A549 (cell line): ENCODE data around the gene GNRH2. TPM values are rescaled to one million over a fixed set of nuclear protein-coding genes. Genes with fewer than 3 reads are reported as not detected.
A peak's percentile ranks its signal among the peaks of the same experiment; 100 is the strongest.

Experiments used
- ATAC-seq, 2 experiments: fragments of 200-7000 bp in 1 of 2; fragments of >200 bp in 1 of 2; cut with Nextera tagmentation in 1 of 2; cut with Tn5 transposase in 1 of 2; 3 replicates each; pipeline versions ENCODE4 v1.8.0 to v1.9.1; 2018 to 2020; ENCODE audit warnings: mild to moderate bottlenecking in 1 of 2, moderate library complexity in 1 of 2
- CTCF ChIA-PET: fragments of 300-600 bp; sonication (Branson Sonifier 250); formaldehyde crosslinking; extraction: SDS; loops from one replicate; lab custom pipeline; 2021; ENCODE audit warnings: antibody characterized with exemption, inconsistent platforms; lab: Yijun Ruan, JAX
- POLR2A ChIA-PET: fragments of 350-600 bp; formaldehyde crosslinking; extraction: SDS; loops from one replicate; lab custom pipeline; 2021; ENCODE audit warnings: antibody characterized with exemption, inconsistent platforms; lab: Yijun Ruan, JAX
- DNase-seq, 2 experiments: peaks; one replicate each; pipeline versions ENCODE4 v3.0.0 to v3.0.0-alpha.2; 2011 to 2016; ENCODE audit warnings: low read depth in 1 of 2, low spot score in 1 of 2
- FAIRE-seq: peaks from 2 replicates; lab custom pipeline; 2011; peaks lifted over from hg19 to GRCh38; lab: Jason Lieb, UNC
- H3K27ac ChIP-seq, 2 experiments: fragments of >200 bp; sonication (Bioruptor Twin); formaldehyde crosslinking; 3 replicates each; pipeline ENCODE4 v1.5.1; 2016 to 2017
- H3K4me1 ChIP-seq: fragments of >200 bp; sonication (Bioruptor Twin); formaldehyde crosslinking; 3 replicates; pipeline ENCODE4 v1.6.1; 2016
- H3K4me2 ChIP-seq: fragments of >200 bp; sonication (Bioruptor Twin); formaldehyde crosslinking; 3 replicates; pipeline ENCODE4 v1.6.1; 2016
- H3K4me3 ChIP-seq: fragments of >200 bp; sonication (Bioruptor Twin); formaldehyde crosslinking; 3 replicates; pipeline ENCODE4 v1.5.1; 2016
- H3K9me3 ChIP-seq: fragments of >200 bp; sonication (Bioruptor Twin); formaldehyde crosslinking; 3 replicates; pipeline ENCODE4 v1.6.1; 2016
- CHD4 ChIP-seq: fragments of 200-600 bp; sonication (generic); IDR thresholded peaks from 2 replicates; pipeline ENCODE4 v1.6.1; 2016; ENCODE audit warnings: antibody characterized with exemption, mild to moderate bottlenecking, borderline replicate concordance
- E2F6 ChIP-seq: IDR thresholded peaks from 2 replicates; pipeline ENCODE4 v1.6.1; 2012; ENCODE audit warnings: low read depth, borderline replicate concordance
- FOSB ChIP-seq: fragments of 250-450 bp; sonication (Bioruptor Pico); IDR thresholded peaks from 2 replicates; pipeline ENCODE4 v1.5.0; 2020; ENCODE audit warnings: mild to moderate bottlenecking, moderate library complexity
- HEYL ChIP-seq: fragments of 250-450 bp; sonication (Bioruptor Pico); IDR thresholded peaks from 2 replicates; pipeline ENCODE4 v1.8.0; 2021; ENCODE audit warnings: mild to moderate bottlenecking, moderate library complexity
- HMGXB4 ChIP-seq: fragments of 250-450 bp; sonication (Bioruptor Pico); IDR thresholded peaks from 2 replicates; pipeline ENCODE4 v1.5.0; 2021; ENCODE audit warnings: mild to moderate bottlenecking, moderate library complexity, borderline replicate concordance
- MAFK ChIP-seq: fragments of 450-650 bp; IDR thresholded peaks from 2 replicates; pipeline ENCODE4 v1.6.1; 2014; ENCODE audit not compliant: partially characterized antibody
- MAX ChIP-seq: IDR thresholded peaks from 2 replicates; pipeline ENCODE4 v1.6.1; 2012
- MAZ ChIP-seq: fragments of 150-350 bp; IDR thresholded peaks from 2 replicates; pipeline ENCODE4 v1.6.1; 2014; ENCODE audit warnings: antibody characterized with exemption, low read depth, low read length, borderline replicate concordance
- MYC ChIP-seq: IDR thresholded peaks from 2 replicates; pipeline ENCODE4 v1.6.1; 2012; ENCODE audit warnings: mild to moderate bottlenecking, inconsistent platforms, low read length, improper control_type of control experiment, borderline replicate concordance
- NFE2L2 ChIP-seq: fragments of 150-350 bp; conservative IDR thresholded peaks from 2 replicates; pipeline ENCODE4 v1.6.1; 2014; ENCODE audit warnings: low read length
- NPAS2 ChIP-seq: fragments of 250-450 bp; sonication (Bioruptor Pico); IDR thresholded peaks from 2 replicates; pipeline ENCODE4 v1.8.0; 2022; ENCODE audit warnings: mild to moderate bottlenecking, moderate library complexity, borderline replicate concordance
- PHF8 ChIP-seq: fragments of 200-600 bp; sonication (generic); IDR thresholded peaks from 2 replicates; pipeline ENCODE4 v1.6.1; 2016; ENCODE audit warnings: low read depth, mild to moderate bottlenecking, antibody characterized with exemption, moderate library complexity, borderline replicate concordance
- POLR2AphosphoS2 ChIP-seq: conservative IDR thresholded peaks from 2 replicates; pipeline ENCODE4 v1.6.1; 2012; ENCODE audit warnings: low read length, improper control_type of control experiment, inconsistent platforms
- RARB ChIP-seq: fragments of 250-450 bp; sonication (Bioruptor Pico); IDR thresholded peaks from 2 replicates; pipeline ENCODE4 v1.8.0; 2021; ENCODE audit warnings: mild to moderate bottlenecking, moderate library complexity
- RNF2 ChIP-seq: fragments of 200-600 bp; sonication (generic); IDR thresholded peaks from 2 replicates; pipeline ENCODE4 v1.6.1; 2016; ENCODE audit warnings: low read depth, mild to moderate bottlenecking, antibody characterized with exemption, moderate library complexity, borderline replicate concordance
- SMC3 ChIP-seq: fragments of >200 bp; sonication (Bioruptor Twin); formaldehyde crosslinking; IDR thresholded peaks from 3 replicates; pipeline ENCODE4 v1.6.1; 2018; ENCODE audit warnings: inconsistent platforms
- TP53 ChIP-seq: fragments of 250-450 bp; sonication (Bioruptor Pico); IDR thresholded peaks from 2 replicates; pipeline ENCODE4 v1.5.0; 2021; ENCODE audit warnings: mild to moderate bottlenecking, moderate library complexity
- USF2 ChIP-seq: fragments of 450-650 bp; IDR thresholded peaks from 2 replicates; pipeline ENCODE4 v1.6.1; 2014; ENCODE audit warnings: antibody characterized with exemption
- ZC3H11A ChIP-seq: fragments of 450-650 bp; IDR thresholded peaks from 2 replicates; pipeline ENCODE4 v1.6.1; 2014; ENCODE audit warnings: antibody characterized with exemption, mild to moderate bottlenecking
- ZFP36 ChIP-seq: fragments of 450-650 bp; IDR thresholded peaks from 2 replicates; pipeline ENCODE4 v1.6.1; 2014; ENCODE audit warnings: borderline replicate concordance; ENCODE audit not compliant: partially characterized antibody
- ZSCAN20 ChIP-seq: fragments of 250-450 bp; sonication (Bioruptor Pico); IDR thresholded peaks from 2 replicates; pipeline ENCODE4 v1.8.0; 2022; ENCODE audit warnings: mild to moderate bottlenecking, moderate library complexity
- WGBS: methylation state at CpG from one replicate; pipeline ENCODE4 v1.1.6; 2017; ENCODE audit errors: missing lambda C conversion rate; 5-methylcytosine and 5-hydroxymethylcytosine counted together
- polyA plus RNA-seq, 4 experiments: library from polyadenylated mRNA; depleted of rRNA in 3 of 4; stranded (reverse); fragments of >200 nt; fragmentation: RNase III in 1 of 4; extraction: RNeasy Plus Mini Kit Qiagen cat#74134 plus additional on column Dnase treatment in 1 of 4; gene quantifications; 2 replicates in 3 of 4; 3 replicates in 1 of 4; pipeline ENCODE4 v1.2.3, GENCODE V29; 2011 to 2017

GNRH2 gene
- polyA plus RNA-seq, 2 of the 4 experiments (the other 2 are of a cell fraction) = 0.12 TPM; not detected in 1

GRCh38 chr20:3011752-3012151 lies 31.7 kb upstream of the GNRH2 start:
- TF ChIP-seq MAZ (no peak), SMC3 (no peak), ZFP36 (no peak), ZC3H11A (no peak), RARB (CRISPR knock-in tag) (no peak)
- TF ChIP-seq, all 56 proteins: peak for 0
- WGBS = 93% methylated on average over 3 of the region's 3 CpGs
- Histone ChIP-seq H3K9me3 (no peaks in the 10 kb centered on the region), H3K27ac (no peak overlapping the region), H3K4me2 (no peak overlapping the region), H3K4me3 (no peak overlapping the region), H3K4me1 (peaks cover 11% of the 10 kb centered on the region; the same call in 2 of the 3 replicates)
- peak in 1 of 2 experiments; percentile 38; a peak in 3 of 6 replicates for ATAC-seq
- ChIA-PET POLR2A (no interaction called here), CTCF (interaction anchor here (0.8 to 4.3 kb wide), 3 partner anchors 10 to 268 kb away, joined by 3 to 27 read pairs (median 3); no protein-coding TSS in a partner anchor)
- FAIRE-seq = no peak
- DNase-seq = no peak

GRCh38 chr20:3013771-3014170 lies 29.7 kb upstream of the GNRH2 start:
- WGBS = 88% methylated on average over 5 of the region's 5 CpGs
- CTCF ChIA-PET = interaction anchor here (4.3 kb wide), 1 partner anchor 12 kb away, joined by 27 read pairs; no protein-coding TSS in a partner anchor
- FAIRE-seq = no peak

GRCh38 chr20:3014179-3014578 lies 29.2 kb upstream of the GNRH2 start:
- TF ChIP-seq HEYL (CRISPR knock-in tag) (no peak), E2F6 (no peak), HMGXB4 (no peak), MAFK (peak; percentile 7), PHF8 (no peak), FOSB (CRISPR knock-in tag) (no peak)
- WGBS = 96% methylated on average over 7 of the region's 7 CpGs
- H3K4me1 ChIP-seq = peaks cover 11% of the 10 kb centered on the region; the same call in 2 of the 3 replicates
- POLR2A ChIA-PET = no interaction called here
- DNase-seq (no peak), FAIRE-seq (no peak), ATAC-seq (no peak)
- no peaks in the 10 kb centered on the region for H3K9me3 ChIP-seq
- no peak overlapping the region for H3K4me3 ChIP-seq
- CTCF ChIA-PET = interaction anchor here (4.3 kb wide), 1 partner anchor 13 kb away, joined by 27 read pairs; no protein-coding TSS in a partner anchor
- H3K4me2 ChIP-seq = no peak overlapping the region
- no peak overlapping the region for H3K27ac ChIP-seq

More at GRCh38 chr20:3013771-3014170, 29.7 kb upstream of the GNRH2 start:
- ATAC-seq (no peak), DNase-seq (no peak)
- Histone ChIP-seq H3K4me1 (peaks cover 11% of the 10 kb centered on the region; the same call in 2 of the 3 replicates), H3K4me3 (no peak overlapping the region)
- TF ChIP-seq NFE2L2 (no peak), USF2 (no peak), E2F6 (no peak), FOSB (CRISPR knock-in tag) (no peak), NPAS2 (CRISPR knock-in tag) (no peak), MAX (no peak), RNF2 (no peak), ZSCAN20 (CRISPR knock-in tag) (no peak), CHD4 (no peak), POLR2AphosphoS2 (no peak), TP53 (CRISPR knock-in tag) (no peak), HEYL (CRISPR knock-in tag) (no peak), MYC (no peak)
- TF ChIP-seq, all 56 proteins: peak for 0
- no peak overlapping the region for H3K4me2 ChIP-seq
- POLR2A ChIA-PET = no interaction called here
- H3K9me3 ChIP-seq = no peaks in the 10 kb centered on the region
- H3K27ac ChIP-seq = no peak overlapping the region
